ENCODE results near the gene OR14A16. TPM values are rescaled to one million over a fixed set of nuclear protein-coding genes. Genes with fewer than 3 reads are reported as not detected.

The OR14A16 gene
- total RNA-seq, 1 donor from 2014 or later = not detected

GRCh38 chr1:247845693-247846017 lies 21.7 kb upstream of the OR14A16 start:
- DNase-seq (no peak), ATAC-seq (ENCODE audit: low read depth) (no peak)
- TF ChIP-seq, protein P1, sequence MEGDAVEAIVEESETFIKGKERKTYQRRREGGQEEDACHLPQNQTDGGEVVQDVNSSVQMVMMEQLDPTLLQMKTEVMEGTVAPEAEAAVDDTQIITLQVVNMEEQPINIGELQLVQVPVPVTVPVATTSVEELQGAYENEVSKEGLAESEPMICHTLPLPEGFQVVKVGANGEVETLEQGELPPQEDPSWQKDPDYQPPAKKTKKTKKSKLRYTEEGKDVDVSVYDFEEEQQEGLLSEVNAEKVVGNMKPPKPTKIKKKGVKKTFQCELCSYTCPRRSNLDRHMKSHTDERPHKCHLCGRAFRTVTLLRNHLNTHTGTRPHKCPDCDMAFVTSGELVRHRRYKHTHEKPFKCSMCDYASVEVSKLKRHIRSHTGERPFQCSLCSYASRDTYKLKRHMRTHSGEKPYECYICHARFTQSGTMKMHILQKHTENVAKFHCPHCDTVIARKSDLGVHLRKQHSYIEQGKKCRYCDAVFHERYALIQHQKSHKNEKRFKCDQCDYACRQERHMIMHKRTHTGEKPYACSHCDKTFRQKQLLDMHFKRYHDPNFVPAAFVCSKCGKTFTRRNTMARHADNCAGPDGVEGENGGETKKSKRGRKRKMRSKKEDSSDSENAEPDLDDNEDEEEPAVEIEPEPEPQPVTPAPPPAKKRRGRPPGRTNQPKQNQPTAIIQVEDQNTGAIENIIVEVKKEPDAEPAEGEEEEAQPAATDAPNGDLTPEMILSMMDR (IDR thresholded peaks at IDR 0.05) = no peak
- POLR2A ChIA-PET = no interaction called here
- intact Hi-C loops (cut with micrococcal nuclease) = no loop called here
- CTCF ChIA-PET = no interaction called here
- Mint-ChIP-seq H3K36me3 (ENCODE audit: low read depth) (no peaks in the 10 kb centered on the region), H3K4me3 (no peak overlapping the region), H3K9me3 (no peaks in the 10 kb centered on the region), H3K27ac (no peak overlapping the region), H3K4me1 (no peaks in the 10 kb centered on the region), H3K27me3 (no peaks in the 10 kb centered on the region)

GRCh38 chr1:247845011-247845692 lies 21.2 kb upstream of the OR14A16 start:
- H3K4me1 Mint-ChIP-seq = no peaks in the 10 kb centered on the region
- ChIA-PET POLR2A (no interaction called here), CTCF (no interaction called here)
- no peaks in the 10 kb centered on the region for H3K9me3 Mint-ChIP-seq
- ATAC-seq (ENCODE audit: low read depth) = no peak
- DNase-seq = no peak
- no peaks in the 10 kb centered on the region for H3K27me3 Mint-ChIP-seq
- no peaks in the 10 kb centered on the region for H3K36me3 Mint-ChIP-seq (ENCODE audit: low read depth)
- H3K27ac Mint-ChIP-seq = no peak overlapping the region
- H3K4me3 Mint-ChIP-seq = no peak overlapping the region
- intact Hi-C loops (cut with micrococcal nuclease) = no loop called here
- TF ChIP-seq, protein P1 (IDR thresholded peaks at IDR 0.05) = no peak

DNA sequence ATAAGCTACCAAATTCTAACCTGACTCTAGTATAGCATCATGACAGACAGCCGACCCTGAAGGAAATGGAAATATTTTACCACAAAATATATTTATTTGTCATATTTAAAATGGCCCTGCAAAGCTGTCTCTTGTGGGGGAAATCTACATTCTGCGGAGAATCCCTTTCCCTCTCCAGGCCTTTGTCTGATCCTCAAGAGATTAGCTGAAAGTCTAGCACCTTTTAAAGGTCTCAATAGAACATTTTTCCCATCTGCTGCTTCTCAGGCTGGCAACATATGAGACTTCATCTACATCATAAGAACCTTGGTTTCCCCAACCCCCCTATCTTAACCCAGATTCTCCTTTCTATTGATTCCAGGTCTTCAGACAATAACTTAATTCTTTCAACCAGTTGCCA lies 19.5 kb upstream of the OR14A16 start:
- H3K4me3 Mint-ChIP-seq = no peak overlapping the region
- DNase-seq = no peak
- ChIA-PET POLR2A (no interaction called here), CTCF (no interaction called here)
- no peaks in the 10 kb centered on the region for H3K27me3 Mint-ChIP-seq
- TF ChIP-seq, protein P1 (IDR thresholded peaks at IDR 0.05) = no peak
- no peak for ATAC-seq (ENCODE audit: low read depth)
- no peak overlapping the region for H3K27ac Mint-ChIP-seq
- intact Hi-C loops (cut with micrococcal nuclease) = no loop called here
- H3K4me1 Mint-ChIP-seq = no peaks in the 10 kb centered on the region
- no peaks in the 10 kb centered on the region for H3K9me3 Mint-ChIP-seq
- no peaks in the 10 kb centered on the region for H3K36me3 Mint-ChIP-seq (ENCODE audit: low read depth)

- Mint-ChIP-seq H3K36me3 (ENCODE audit: low read depth) (no peaks in the 10 kb centered on the region), H3K4me3 (no peak within 1 kb of the TSS), H3K4me1 (no peaks in the 10 kb centered on the region), H3K27me3 (no peaks in the 10 kb centered on the region), H3K27ac (no peak within 1 kb of the TSS), H3K9me3 (no peaks in the 10 kb centered on the region)
- intact Hi-C loops (cut with micrococcal nuclease) = no loop called here
- TF ChIP-seq, protein P1 (IDR thresholded peaks at IDR 0.05) = no peak
- DNase-seq (no peak), ATAC-seq (ENCODE audit: low read depth) (no peak)
- CTCF ChIA-PET = no interaction called here
- POLR2A ChIA-PET = no interaction called here
Measured at GRCh38 chr1:247841796-247842195, 17.9 kb upstream of the OR14A16 start, which contains the start of gene OR11L1. TSS of gene OR11L1 (minus strand) at chr1:247841896. CDS start at chr1:247841896, 0 bp downstream.

- no peaks in the 10 kb centered on the region for H3K4me1 Mint-ChIP-seq
- H3K4me3 Mint-ChIP-seq = no peak overlapping the region
- H3K27me3 Mint-ChIP-seq = no peaks in the 10 kb centered on the region
- H3K27ac Mint-ChIP-seq = no peak overlapping the region
- ATAC-seq (ENCODE audit: low read depth) (no peak), DNase-seq (no peak)
- H3K9me3 Mint-ChIP-seq = no peaks in the 10 kb centered on the region
- TF ChIP-seq, protein P1 (IDR thresholded peaks at IDR 0.05) = no peak
- ChIA-PET CTCF (no interaction called here), POLR2A (no interaction called here)
- H3K36me3 Mint-ChIP-seq (ENCODE audit: low read depth) = no peaks in the 10 kb centered on the region
- intact Hi-C loops (cut with micrococcal nuclease) = no loop called here
Measured at GRCh38 chr1:247840818-247841217, 16.9 kb upstream of the OR14A16 start.

Measured in activated B cell treated with CpG ODN at 0.5 μM for 24 hours (primary cell).